OCI-LY3 (cell line): ENCODE measurements around the gene NT5DC4.

Experiments used
- CTCF ChIP-seq: fragments of 200-600, 300-600 bp; sonication (generic); IDR thresholded peaks from 2 replicates; pipeline ENCODE4 v1.5.1; 2014; ENCODE audit warnings: antibody characterized with exemption, low read length, low read depth
- EZH2phosphoT487 ChIP-seq: fragments of 200-600 bp; shearing (Covaris generic); IDR thresholded peaks from 2 replicates; pipeline ENCODE4 v1.6.1; 2018; ENCODE audit warnings: antibody characterized with exemption, mixed run types, low read depth

GRCh38 chr2:112727276-112728028 is 6.6 kb downstream of the NT5DC4 start:
- TF ChIP-seq CTCF = no peak
- no peak for TF ChIP-seq EZH2phosphoT487
